ENCODE measurements around the gene ZNRF3.
A peak's percentile ranks its signal among the peaks of the same experiment; 100 is the strongest.
"Not testable (repeated sequence)": the region's sequence is repeated elsewhere in the genome, so short reads cannot be mapped to it uniquely, and the experiment has no call there.

The ZNRF3 gene

DNA sequence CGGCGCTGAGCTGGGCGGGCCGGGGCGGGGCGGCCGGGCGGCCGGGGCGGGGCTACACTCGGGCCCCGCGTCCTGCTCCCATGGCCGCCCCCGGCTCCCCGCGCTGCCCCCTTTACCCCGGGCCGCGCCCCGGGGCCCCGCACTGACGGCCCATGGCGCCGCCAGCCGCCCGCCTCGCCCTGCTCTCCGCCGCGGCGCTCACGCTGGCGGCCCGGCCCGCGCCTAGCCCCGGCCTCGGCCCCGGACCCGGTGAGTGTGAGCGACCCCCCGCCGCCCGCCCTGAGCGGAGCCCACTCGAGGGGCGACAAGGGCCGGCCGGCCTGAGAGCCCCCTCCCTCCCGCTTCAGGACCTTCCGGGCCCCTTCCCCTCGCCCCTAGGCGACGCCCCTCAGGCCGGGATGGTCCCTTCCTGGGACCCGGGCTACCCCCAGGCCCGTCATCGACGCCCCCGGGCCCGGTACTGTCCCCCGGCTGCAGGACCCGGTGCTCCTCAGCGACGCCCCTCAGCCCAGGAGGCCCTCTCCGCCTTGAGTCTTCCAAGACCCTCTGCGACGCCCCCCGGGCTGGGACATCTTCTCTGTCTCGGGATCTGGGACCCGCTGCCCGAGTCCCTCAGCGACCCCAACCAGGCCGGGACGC is 189.7 kb downstream of the ZNRF3 start, which contains the start of gene KREMEN1:
KREMEN1 (plus strand) TSS at position 57 of the 639 bp plus-strand sequence; CDS start at position 153, 96 bp downstream.
- DNase-seq: no peak

DNA sequence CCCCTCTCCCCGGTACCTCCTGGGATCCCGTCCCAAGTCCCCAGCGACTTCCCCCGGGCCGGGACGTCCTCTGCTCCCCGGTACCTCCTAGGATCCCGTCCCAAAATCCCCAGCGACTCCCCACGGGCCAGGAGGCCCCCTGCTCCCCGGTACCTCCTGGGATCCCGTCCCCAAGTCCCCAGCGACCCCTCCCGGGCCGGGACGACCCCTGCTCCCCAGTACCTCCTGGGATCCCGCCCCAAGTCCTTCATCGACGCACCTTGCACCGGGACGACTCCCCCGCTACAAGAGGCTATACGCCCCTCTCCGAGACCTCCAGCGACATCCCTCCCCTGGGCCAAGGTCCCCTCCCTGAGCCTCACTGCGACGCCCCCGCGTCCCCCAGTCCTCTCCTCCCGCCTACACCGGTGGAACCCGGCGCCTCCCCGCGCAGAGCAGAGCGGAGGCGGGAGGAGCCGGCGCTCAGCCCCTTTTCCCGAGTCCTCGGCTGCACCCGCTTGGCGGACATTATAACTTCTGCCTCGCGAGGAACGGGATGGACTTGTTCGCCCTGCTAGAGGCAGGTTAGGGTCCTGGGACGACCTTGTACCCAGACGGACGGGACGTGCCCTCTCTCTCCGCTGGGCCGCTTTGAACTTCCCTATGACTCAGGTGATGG is 190.4 kb downstream of the ZNRF3 start:
- DNase-seq: peak in 1 of 2 donors; percentile 6

DNA sequence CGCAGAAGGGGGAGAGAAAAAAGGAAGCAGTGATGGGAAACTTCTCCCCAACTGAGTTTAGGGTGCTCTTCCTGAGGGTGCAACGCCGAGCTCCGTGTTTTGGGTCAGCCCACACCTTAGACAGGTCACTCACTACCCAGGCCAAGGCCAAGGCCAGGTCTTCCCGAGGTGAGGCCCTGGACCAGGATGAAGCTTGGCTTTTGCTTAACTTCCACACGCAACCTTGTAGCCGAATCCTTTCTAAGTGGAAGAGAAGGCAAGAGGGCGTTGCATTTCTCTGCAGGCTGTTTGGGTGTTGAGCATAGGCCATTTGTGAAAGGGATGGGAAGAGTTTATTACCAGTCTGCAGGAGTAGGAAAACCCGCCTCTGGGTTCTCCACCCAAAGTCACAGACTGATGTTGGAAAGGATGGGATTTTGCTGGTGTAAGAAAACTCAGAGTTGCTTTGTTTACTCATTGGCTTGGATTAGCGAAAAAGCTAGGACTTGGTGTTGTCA is 191.0 kb downstream of the ZNRF3 start:
- no peak for DNase-seq

DNA sequence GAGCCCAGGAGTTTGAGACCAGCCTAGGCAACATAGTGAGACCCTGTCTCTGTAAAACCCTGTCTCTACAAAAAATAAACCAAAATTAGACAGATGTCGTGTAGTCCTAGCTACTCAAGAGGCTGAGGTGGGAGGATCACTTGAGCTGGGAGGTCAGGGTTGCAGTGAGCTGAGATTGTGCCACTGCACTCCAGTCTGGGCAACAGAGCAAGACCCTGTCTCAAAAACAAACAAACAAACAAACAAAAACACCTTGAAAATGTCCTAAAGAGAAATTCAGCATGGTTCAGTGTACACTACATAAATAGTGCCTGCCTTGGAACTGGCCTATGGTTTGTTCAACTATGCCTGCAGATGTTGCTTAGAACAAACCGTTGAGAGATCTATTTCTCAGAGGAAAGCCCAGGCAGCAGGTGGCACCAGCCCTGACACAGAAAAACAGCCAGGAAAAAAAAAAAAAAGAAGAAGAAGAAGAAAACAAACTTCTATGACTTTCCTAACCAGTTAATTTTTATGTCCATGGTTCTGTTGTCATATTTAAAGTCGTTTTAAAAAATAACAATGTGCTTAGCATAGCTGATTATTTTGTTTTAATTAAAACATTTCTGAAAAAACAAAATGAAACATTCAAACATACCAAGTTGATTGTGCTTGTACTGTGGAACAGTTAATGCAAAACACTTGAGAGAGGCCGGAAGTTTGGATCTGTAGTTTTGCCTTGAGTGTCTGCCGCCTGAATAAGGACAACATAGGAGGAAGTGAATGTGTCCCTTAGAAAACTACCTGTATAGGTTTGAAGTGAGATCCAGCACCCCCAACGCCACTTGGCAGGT is 194.9 kb downstream of the ZNRF3 start:
- no peak for DNase-seq

DNA sequence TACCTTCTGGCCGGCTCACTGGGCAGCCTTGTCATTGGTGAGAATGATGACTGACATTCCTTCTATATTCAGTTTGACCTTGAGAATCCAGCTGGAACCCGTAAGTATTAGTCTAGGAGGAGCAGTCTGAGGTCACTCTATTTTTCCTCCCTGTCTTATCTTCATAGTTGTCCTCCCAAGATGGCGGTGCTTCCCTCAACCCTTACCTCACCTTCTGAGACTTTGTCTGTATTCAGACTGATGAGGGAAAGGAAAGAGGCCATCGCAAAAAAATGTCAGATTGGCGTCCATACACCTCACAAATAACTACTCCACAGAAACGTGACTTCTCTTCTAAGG is 195.5 kb downstream of the ZNRF3 start:
- DNase-seq: no peak

DNA sequence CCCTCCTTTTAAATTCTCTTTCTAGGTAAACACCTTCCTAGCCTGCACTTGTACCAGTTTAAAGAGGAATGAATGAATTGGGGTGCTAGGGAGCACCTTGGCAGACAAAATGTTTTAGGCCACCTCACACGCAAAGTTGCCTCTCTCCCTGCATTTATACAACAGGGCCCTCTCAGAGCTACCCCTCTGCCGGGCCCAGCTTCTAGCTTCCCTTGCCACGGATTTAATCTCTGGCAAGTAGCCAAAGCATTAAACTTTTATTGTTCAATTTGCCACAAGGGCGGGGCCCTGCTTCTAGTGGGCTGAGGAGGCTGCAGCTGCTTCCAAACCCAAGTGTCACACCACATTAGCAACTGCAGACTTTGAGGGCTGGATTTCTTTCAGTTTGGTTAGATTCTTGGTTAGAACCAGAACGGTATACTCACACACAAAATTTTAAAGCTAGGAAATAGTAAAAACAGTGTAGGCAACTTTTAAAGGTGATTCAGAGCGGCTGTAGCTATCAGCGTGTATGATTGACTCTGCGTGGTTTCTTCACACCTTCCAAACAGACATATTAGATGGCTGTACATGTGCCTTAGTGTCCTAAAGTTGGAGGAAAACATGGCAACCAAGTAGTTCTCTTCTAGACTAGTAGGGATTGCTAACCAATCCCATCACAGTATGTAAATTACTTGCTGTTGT is 196.0 kb downstream of the ZNRF3 start:
- DNase-seq: no peak

DNA sequence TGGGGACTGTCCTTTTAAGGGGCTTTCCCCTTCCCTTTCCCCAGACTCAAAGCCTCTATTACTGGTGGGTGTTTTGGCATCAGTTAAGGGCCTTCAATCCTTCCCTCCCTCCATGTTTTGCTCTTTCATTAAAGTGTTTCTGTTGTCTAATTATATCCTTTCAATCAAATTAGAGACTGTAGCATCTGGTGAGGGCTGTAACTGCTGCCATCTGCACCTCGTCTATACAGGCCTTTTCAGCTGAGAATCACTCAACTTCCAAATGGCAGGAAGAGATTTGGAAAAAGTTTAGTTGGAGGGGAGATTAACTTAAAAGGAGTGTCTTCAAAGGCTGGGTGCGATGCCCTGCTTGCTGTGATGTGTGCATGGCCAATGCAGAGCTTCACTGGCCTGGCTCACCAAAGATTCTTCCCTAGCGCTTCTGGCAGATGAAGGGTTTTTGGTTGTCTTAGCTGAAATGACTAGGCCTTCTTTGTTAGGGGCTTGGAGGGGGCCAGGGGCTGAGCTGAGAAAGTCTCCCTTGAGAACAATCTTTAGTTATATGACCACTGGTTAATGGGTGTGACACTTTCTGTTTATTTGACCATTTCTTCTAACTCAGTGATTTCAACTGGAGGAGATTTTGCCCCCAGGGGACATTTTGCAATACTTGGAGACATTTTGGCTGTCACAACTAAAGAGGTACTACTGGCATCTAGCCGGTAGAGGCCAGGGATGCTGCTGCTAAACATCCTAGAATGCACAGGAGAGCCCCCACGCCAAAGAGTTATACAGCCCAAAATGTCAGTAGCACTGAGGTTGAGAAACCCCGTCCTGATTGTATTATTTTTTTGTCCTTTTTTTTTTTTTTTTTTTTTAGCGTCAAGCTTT is 197.0 kb downstream of the ZNRF3 start:
- DNase-seq: no peak

DNA sequence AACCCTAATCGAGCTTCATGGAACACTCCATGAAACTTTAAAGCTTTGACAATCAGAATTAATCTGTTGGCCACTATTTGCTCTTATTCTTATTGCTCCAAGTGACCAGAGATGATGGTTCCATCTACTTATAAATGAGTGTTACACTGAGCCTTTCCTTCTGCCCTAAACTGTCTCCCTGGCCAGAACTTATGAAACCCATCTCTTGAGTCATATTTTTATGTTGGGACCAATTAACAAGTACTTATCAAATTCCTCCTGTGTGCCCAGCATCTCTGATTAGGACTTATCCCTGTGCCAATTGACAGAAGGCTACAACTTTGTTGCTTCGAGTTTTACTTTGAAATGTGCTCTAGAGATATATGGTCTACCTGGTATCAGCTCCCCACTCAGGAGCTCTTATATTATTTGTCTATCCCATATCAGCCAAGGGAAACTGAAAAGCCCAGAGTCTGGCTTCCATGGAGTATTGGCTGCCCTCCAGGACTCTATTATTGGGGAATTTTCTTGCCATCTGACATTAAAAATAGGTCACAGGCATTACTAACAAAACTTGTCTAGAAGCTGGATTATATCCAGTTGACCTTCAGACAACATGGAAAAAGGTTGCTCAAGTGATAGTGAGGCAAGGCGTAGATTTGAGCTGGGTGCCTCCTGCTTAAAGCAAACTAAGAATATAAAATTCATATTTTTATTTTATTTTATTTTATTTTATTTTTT is 198.3 kb downstream of the ZNRF3 start:
- DNase-seq: no peak

DNA sequence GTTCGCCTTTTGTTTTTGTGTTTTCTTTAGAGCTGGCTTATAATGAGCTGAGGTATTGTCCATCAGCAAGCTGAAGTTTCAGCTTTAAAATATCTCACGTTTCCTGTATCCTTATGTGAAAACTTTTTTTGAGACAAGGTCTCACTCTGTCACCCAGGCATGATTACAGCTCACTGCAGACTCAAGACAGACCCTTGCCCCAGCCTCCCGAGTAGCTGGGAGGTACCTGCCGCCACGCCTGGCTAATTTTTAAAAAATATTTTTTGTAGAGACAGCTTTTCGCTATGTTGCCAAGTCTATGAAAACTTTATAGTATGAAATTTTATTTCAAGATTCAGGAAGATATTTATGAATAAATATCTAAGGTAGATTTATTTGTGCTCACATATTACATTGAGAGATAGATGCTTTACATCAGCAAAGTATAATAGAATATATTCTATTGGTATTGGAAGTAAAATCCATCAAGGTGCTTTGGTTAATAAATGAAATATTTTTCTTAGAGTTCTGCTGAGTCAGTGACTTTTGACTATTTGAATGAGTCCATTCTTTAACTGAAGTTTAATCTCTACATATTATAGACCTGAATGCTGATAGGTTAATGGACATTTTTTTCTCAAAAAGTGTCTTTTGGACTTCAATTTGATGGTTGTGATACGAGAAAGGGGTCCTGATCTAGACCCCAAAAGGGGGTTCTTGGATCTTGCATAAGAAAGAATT is 199.6 kb downstream of the ZNRF3 start:
- DNase-seq: no peak

DNA sequence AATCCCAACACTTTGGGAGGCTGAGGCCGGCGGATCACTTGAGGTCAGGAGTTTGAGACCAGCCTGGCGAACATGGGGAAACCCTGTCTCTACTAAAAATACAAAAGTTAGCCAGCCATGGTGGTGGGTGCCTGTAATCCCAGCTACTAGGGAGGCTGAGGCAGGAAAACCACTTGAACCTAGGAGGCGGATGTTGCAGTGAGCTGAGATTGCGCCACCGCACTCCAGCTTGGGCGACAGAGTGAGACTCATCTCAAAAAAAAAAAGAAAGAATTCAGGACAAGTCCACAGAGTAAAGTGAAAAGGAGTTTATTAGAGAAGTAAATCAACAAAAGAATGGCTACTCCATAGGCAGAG is 200.2 kb downstream of the ZNRF3 start:
- not testable (repeated sequence) for DNase-seq

DNA sequence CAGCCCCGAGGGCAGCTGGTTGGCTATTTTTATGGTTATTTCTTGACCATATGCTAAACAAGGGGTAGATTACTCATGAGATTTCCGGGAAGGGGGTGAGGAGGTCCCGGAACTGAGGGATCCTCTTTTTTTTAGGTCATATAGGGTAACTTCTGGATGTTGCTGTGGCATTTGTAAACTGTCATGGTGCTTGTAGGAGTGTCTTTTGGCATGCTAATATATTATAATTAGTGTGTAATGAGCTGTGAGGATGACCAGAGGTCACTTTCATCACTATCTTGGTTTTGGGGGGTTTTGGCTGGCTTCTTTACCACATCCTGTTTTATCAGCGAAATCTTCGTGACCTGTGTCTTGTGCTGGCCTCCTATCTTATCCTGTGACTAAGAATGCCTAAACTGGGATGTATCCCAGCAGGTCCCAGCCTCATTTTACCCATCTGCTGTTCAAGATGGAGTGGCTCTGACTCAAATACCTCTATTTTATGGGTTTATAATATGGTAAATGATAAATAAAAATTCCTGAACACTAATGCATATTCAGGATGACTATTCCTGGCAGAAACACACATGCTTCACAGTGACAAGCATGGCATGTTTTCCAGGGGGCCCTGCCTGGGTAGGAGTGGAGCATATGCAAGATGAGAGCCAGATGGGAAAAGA is 200.7 kb downstream of the ZNRF3 start:
- DNase-seq: no peak

DNA sequence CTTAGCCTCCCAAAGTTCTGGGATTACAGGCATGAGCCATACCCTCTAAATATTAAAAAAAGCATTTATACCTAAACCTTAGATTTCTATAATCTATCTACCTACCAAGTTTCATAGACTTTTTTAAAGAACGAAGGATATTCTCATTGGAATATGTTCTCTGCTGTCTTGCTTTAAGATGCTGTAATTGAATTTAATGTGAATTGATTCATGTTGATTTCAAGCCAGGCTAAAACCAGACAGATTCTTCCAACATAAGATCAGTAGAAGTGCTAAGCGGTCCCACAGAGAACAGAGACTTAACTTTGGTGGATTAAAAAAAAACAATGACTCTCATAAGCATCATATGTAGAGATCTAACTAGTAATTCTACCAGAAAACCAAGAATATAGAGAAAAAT is 203.6 kb downstream of the ZNRF3 start:
- DNase-seq: no peak

DNA sequence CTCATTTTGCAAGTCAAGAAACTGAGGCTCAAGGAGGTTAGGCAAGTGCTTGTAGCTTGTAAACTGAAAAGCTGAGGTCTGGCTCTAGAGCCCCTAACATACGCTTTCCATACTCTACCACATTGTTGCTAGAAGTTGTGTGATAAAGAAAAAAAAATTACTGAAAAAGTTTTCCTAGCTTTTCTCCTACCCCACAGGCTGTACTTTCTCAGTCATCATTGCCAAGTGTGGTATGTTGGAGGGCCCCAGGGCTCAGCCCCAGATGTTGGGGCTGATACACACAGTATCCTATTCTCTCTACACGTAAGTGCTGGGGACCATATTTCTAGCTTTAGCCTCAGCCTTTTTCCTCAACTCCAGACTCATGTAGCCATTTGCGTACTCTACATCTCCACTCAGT is 205.4 kb downstream of the ZNRF3 start:
- DNase-seq: no peak

DNA sequence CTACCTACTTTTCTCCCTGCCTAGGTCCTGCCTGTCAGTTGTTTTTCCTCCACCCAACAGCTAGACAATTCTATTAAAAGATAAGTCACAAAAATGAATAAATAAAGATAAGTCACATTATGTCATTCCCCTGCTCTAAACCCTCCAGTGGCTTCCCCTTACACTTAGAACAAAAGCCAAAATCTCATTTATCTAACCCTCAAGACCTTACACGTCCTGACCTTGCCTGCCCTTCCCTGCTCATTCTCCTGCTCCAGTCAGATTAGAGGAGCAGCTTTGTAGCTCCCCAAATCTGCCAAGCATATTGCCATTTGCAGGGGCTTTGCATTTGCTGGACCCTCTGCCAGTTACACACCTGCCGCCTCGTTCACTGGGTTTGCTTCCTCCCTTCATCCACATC is 206.1 kb downstream of the ZNRF3 start:
- no peak for DNase-seq

DNA sequence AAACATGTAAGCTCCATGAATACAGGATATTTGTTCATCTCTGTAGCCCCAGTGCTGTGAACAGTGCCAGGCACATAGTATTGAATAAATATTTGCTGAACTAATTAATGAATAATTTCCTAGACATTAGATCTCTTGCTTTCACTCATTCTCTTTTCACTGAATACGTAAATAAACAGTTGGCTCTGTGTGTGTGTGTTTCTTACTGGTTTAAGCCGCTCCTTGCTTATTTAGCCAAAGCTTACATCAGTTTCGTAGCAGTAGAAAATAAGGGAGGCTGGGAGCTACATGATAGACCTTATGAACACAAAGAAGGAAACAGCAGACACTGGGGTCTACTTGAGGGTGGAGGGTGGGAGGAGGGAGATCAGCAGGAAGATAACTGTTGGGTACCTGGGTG is 206.7 kb downstream of the ZNRF3 start:
- DNase-seq: no peak

DNA sequence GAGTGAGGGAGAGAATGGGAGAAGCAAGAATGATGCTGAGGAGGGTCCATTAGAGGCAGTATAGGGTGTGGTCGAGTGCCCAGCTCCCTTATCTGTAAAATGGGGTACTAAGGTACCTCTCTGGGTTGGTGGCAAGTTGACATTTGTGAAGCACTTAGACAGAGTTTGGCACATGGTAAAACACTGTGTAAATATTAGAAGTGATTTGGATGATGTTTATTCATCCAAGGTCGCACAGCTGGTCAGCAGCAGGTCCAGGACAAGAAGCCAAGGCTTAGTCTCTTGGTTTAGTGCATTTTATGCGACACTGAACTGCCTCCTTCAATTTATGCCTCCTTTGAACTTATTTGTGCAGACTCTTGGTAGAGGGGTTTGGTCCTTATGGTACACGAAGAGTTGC is 208.9 kb downstream of the ZNRF3 start:
- DNase-seq: no peak

DNA sequence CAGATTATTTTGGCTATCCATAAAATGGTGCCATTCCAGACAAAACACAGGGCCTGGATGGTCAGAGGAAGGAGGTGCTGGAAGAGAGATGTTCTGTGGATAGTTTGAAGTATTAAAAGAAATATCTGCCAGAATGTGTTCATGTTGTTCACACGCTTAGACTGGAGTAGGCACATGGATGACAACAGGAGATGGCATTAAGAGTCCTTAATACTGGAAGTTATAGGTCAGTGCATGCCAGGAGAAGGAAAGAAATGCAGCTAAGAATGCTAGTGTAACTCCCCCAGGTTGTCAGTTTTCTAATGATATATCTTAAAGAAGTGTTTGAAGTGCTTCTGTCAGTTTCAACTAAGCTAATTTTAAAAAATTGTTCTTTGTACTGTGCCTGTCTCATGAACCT is 209.7 kb downstream of the ZNRF3 start:
- DNase-seq: no peak

DNA sequence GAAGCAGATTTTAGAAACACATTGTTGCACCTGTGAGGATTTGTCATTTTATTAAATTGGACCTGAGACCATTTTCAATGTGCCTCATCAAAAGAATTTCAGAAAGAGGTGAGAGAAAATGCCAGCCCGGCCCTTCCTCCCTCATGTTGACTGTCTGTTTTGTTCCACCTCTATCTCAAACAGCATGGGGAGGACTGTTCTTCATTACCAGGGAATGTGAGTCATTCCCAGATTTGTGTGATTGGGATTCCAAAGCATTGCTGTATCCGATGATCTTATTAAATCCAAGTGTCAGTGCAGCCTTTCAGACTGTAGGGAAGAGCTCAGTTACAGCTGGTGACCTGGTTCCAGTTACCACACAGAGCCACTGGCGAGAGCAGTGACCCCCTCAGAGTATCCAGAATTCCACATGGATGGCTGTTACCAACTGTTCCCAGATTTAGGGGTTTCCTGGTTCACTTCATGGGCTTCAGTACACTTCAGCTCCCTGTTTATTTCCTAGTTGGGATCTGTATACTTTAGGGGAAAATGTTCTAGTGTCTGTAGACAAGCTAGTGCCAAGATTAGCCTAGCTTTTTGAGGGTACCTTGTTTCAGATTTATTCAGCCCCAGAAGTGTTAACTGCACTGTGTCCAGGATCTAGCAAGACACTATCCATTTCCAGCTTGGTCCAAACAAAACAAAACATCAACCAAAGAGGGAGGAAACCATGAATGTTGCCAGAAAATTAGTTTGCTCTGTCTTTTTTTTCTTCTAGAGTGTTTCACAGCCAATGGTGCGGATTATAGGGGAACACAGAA is 210.3 kb downstream of the ZNRF3 start:
- DNase-seq: no peak

DNA sequence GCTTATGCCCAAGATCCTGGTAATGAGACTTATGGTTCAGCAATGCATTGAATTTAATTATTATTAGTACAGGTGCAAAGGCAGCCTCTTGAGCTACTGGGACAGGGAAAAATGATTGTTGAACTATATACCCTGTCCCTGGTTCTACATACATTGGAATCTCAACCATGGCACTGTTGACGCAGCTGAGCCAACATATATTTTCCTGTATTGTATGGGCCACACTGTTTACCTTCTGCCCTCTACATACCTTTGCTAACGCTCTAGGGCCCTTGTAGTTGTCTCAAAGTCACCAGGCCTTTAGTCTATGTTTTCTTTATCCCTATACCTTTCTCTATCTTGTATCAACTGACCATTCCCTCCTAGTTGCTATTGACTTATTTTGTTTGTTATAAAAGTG is 212.1 kb downstream of the ZNRF3 start:
- no peak for DNase-seq

Data from hippocampal formation (tissue), 2 donors.